M059J (cell line): ENCODE results near the gene SIRT7. TPM values are rescaled to one million over a fixed set of nuclear protein-coding genes. Genes with fewer than 3 reads are reported as not detected.
"Not testable (repeated sequence)": the region's sequence is repeated elsewhere in the genome, so short reads cannot be mapped to it uniquely, and the experiment has no call there.

ENCODE experiments used
- DNase-seq: peaks from one replicate; pipeline ENCODE4 v3.0.0-alpha.2; 2012; ENCODE audit warnings: low read depth
- total RNA-seq: library from RNA; depleted of rRNA; stranded (reverse); fragments of >200 nt; shearing (Covaris generic); gene quantifications from 2 replicates; pipeline ENCODE4 v1.2.3, GENCODE V29; 2014

SIRT7 gene
- total RNA-seq, 1 experiment from 2014 or later = 22.0 TPM

GRCh38 chr17:81920612-81921536 lies 2.9 kb upstream of the SIRT7 start:
- DNase-seq = no peak

GRCh38 chr17:81918832-81919545 lies 1.0 kb upstream of the SIRT7 start:
- no peak for DNase-seq

- DNase-seq = not testable (repeated sequence)
These were observed 325 bp upstream of the SIRT7 start for GRCh38 chr17:81918333-81918669.

GRCh38 chr17:81916234-81917001 lies 1.6 kb downstream of the SIRT7 start:
- DNase-seq = peak; percentile 52

GRCh38 chr17:81915331-81915730 lies 2.6 kb downstream of the SIRT7 start:
- no peak for DNase-seq

- DNase-seq = no peak
These were observed 3.7 kb downstream of the SIRT7 start for GRCh38 chr17:81914103-81914850.

- no peak for DNase-seq
These were observed 4.4 kb downstream of the SIRT7 start for GRCh38 chr17:81913394-81914102.

- DNase-seq = peak; percentile 27
These were observed 5.3 kb downstream of the SIRT7 start for GRCh38 chr17:81912441-81913309.

GRCh38 chr17:81911969-81912368 lies 6.0 kb downstream of the SIRT7 start:
- DNase-seq = no peak

- peak; percentile 74 for DNase-seq
These were observed 6.6 kb downstream of the SIRT7 start, which contains the start of gene PCYT2 for GRCh38 chr17:81911277-81911961. TSS of gene PCYT2 (minus strand) at chr17:81911399. CDS start at chr17:81911355, 44 bp downstream.

- DNase-seq = no peak
These were observed 7.1 kb downstream of the SIRT7 start for GRCh38 chr17:81910840-81911276.

GRCh38 chr17:81909966-81910839 lies 7.8 kb downstream of the SIRT7 start:
- peak; percentile 25 for DNase-seq

GRCh38 chr17:81909231-81909630 lies 8.7 kb downstream of the SIRT7 start:
- DNase-seq = no peak

GRCh38 chr17:81908793-81909192 lies 9.2 kb downstream of the SIRT7 start:
- no peak for DNase-seq

GRCh38 chr17:81907219-81908145 lies 10.5 kb downstream of the SIRT7 start:
- no peak for DNase-seq

GRCh38 chr17:81906476-81907218 lies 11.3 kb downstream of the SIRT7 start:
- DNase-seq = no peak
